ENCODE measurements around the gene FRMPD2.
"Not testable (repeated sequence)": the region's sequence is repeated elsewhere in the genome, so short reads cannot be mapped to it uniquely, and the experiment has no call there.

The FRMPD2 gene

GRCh38 chr10:48251525-48252353 is 22.8 kb downstream of the FRMPD2 start:
- no peak for DNase-seq

- no peak for DNase-seq
These were observed 23.4 kb downstream of the FRMPD2 start for GRCh38 chr10:48251152-48251524.

GRCh38 chr10:48249763-48250351 is 24.6 kb downstream of the FRMPD2 start:
- no peak for DNase-seq

- no peak for DNase-seq
These were observed 25.3 kb downstream of the FRMPD2 start for GRCh38 chr10:48249004-48249762.

GRCh38 chr10:48248462-48248861 is 26.0 kb downstream of the FRMPD2 start:
- no peak for DNase-seq

GRCh38 chr10:48247680-48248079 is 26.8 kb downstream of the FRMPD2 start:
- no peak for DNase-seq

GRCh38 chr10:48246501-48246900 is 28.0 kb downstream of the FRMPD2 start:
- DNase-seq, result no peak

- DNase-seq, result no peak
These were observed 28.5 kb downstream of the FRMPD2 start for GRCh38 chr10:48245977-48246376.

- not testable (repeated sequence) for DNase-seq
These were observed 30.6 kb downstream of the FRMPD2 start for GRCh38 chr10:48243921-48244320.

- no peak for DNase-seq
These were observed 31.0 kb downstream of the FRMPD2 start for GRCh38 chr10:48243487-48243886.

GRCh38 chr10:48242171-48242904 is 32.2 kb downstream of the FRMPD2 start:
- DNase-seq, result no peak

GRCh38 chr10:48241332-48241731 is 33.2 kb downstream of the FRMPD2 start:
- DNase-seq, result no peak

- no peak for DNase-seq
These were observed 34.3 kb downstream of the FRMPD2 start for GRCh38 chr10:48240196-48240595.

GRCh38 chr10:48239618-48240017 is 34.9 kb downstream of the FRMPD2 start:
- no peak for DNase-seq

GRCh38 chr10:48238826-48239520 is 35.5 kb downstream of the FRMPD2 start:
- DNase-seq, result peak in 6 of 56 donors; percentile 8 to 41 (median 26)

- DNase-seq, result no peak
These were observed 36.9 kb downstream of the FRMPD2 start for GRCh38 chr10:48237259-48238250.

GRCh38 chr10:48236199-48236621 is 38.3 kb downstream of the FRMPD2 start:
- no peak for DNase-seq

- no peak for DNase-seq
These were observed 39.0 kb downstream of the FRMPD2 start for GRCh38 chr10:48235501-48235900.

GRCh38 chr10:48234787-48235186 is 39.7 kb downstream of the FRMPD2 start:
- DNase-seq, result no peak

GRCh38 chr10:48234295-48234694 is 40.2 kb downstream of the FRMPD2 start:
- DNase-seq, result no peak
